HEK293 (cell line): Measurements from ENCODE around the gene SCIN.

Experiments used
- CTCF ChIA-PET: fragments of 350-600 bp; formaldehyde crosslinking; extraction: SDS; loops from one replicate; lab custom pipeline; 2021; ENCODE audit warnings: antibody characterized with exemption; lab: Yijun Ruan, JAX
- POLR2A ChIA-PET: fragments of 300-600 bp; formaldehyde crosslinking; extraction: SDS; loops from one replicate; lab custom pipeline; 2020; ENCODE audit warnings: antibody characterized with exemption, inconsistent platforms; lab: Yijun Ruan, JAX
- H3K27ac ChIP-seq: fragments of 200-500 bp; sonication (Bioruptor generic); 2 replicates; pipeline ENCODE4 v1.5.1; 2014; ENCODE audit warnings: low read depth, low read length, control low read depth, inconsistent platforms; ENCODE audit errors: extremely low read depth
- H3K36me3 ChIP-seq, 2 experiments: fragments of 200-500 bp in 1 of 2; sonication (Bioruptor generic) in 1 of 2; 1 replicate in 1 of 2; 2 replicates in 1 of 2; pipeline ENCODE4 v1.5.1; 2014 to 2017; ENCODE audit warnings: inconsistent platforms in 2 of 2, low read length in 2 of 2; ENCODE audit not compliant: control insufficient read depth in 2 of 2, insufficient read depth in 1 of 2
- H3K4me1 ChIP-seq: fragments of 200-500 bp; sonication (Bioruptor generic); 2 replicates; pipeline ENCODE4 v1.5.1; 2014; ENCODE audit warnings: mild to moderate bottlenecking, low read length, inconsistent platforms; ENCODE audit not compliant: control insufficient read depth, insufficient read depth
- H3K4me3 ChIP-seq: 2 replicates; pipeline ENCODE4 v1.5.1; 2011; ENCODE audit warnings: low read depth, mild to moderate bottlenecking, control low read depth, low read length, moderate library complexity
- H3K9me3 ChIP-seq: fragments of 200-500 bp; sonication (Bioruptor generic); 2 replicates; pipeline ENCODE4 v1.5.1; 2014; ENCODE audit warnings: low read depth, low read length, inconsistent platforms; ENCODE audit not compliant: control insufficient read depth, insufficient read depth
- GFI1B ChIP-seq: fragments of 450-650 bp; formaldehyde crosslinking; IDR thresholded peaks from 2 replicates; pipeline ENCODE4 v1.5.1; 2016; ENCODE audit warnings: missing biosample characterization, missing genetic modification characterization
- GLI4 ChIP-seq: fragments of 450-650 bp; formaldehyde crosslinking; IDR thresholded peaks from 2 replicates; pipeline ENCODE4 v1.5.1; 2016; ENCODE audit warnings: missing biosample characterization, missing genetic modification characterization
- KLF1 ChIP-seq: fragments of 450-650 bp; formaldehyde crosslinking; IDR thresholded peaks from 2 replicates; pipeline ENCODE4 v1.5.1; 2016; ENCODE audit warnings: missing biosample characterization, missing genetic modification characterization
- PRDM1 ChIP-seq: fragments of 450-650 bp; formaldehyde crosslinking; IDR thresholded peaks from 2 replicates; pipeline ENCODE4; 2016; ENCODE audit warnings: missing biosample characterization, missing genetic modification characterization
- RBAK ChIP-seq: fragments of 450-650 bp; formaldehyde crosslinking; IDR thresholded peaks from 2 replicates; pipeline ENCODE4 v1.5.1; 2016; ENCODE audit warnings: missing biosample characterization, missing genetic modification characterization
- SCRT2 ChIP-seq: fragments of 450-650 bp; formaldehyde crosslinking; IDR thresholded peaks from 2 replicates; pipeline ENCODE4 v1.5.1; 2016; ENCODE audit warnings: missing biosample characterization, missing genetic modification characterization
- ZBTB48 ChIP-seq: fragments of 450-650 bp; formaldehyde crosslinking; IDR thresholded peaks from 2 replicates; pipeline ENCODE4 v1.5.1; 2016; ENCODE audit warnings: missing biosample characterization, missing genetic modification characterization
- ZNF169 ChIP-seq: fragments of 450-650 bp; formaldehyde crosslinking; IDR thresholded peaks from 2 replicates; pipeline ENCODE4 v1.5.1; 2016; ENCODE audit warnings: missing biosample characterization, missing genetic modification characterization
- ZNF274 ChIP-seq, 2 experiments: fragments of 200-500 bp in 1 of 2; fragments of 450-650 bp in 1 of 2; sonication (Bioruptor generic) in 1 of 2; formaldehyde crosslinking in 1 of 2; IDR thresholded peaks; 2 replicates each; pipeline versions ENCODE4 v1.5.1 to v1.6.1; 2014 to 2016; ENCODE audit warnings: borderline replicate concordance in 1 of 2, inconsistent platforms in 1 of 2, low read length in 1 of 2, missing biosample characterization in 1 of 2, missing genetic modification characterization in 1 of 2
- ZNF394 ChIP-seq: fragments of 450-650 bp; formaldehyde crosslinking; IDR thresholded peaks from 2 replicates; pipeline ENCODE4 v1.5.1; 2016; ENCODE audit warnings: missing biosample characterization, missing genetic modification characterization, mild to moderate bottlenecking, moderate library complexity, borderline replicate concordance
- ZNF404 ChIP-seq: fragments of 450-650 bp; formaldehyde crosslinking; IDR thresholded peaks from 2 replicates; pipeline ENCODE4 v1.5.1; 2017; ENCODE audit warnings: missing biosample characterization, missing genetic modification characterization
- ZNF521 ChIP-seq: fragments of 450-650 bp; formaldehyde crosslinking; IDR thresholded peaks from 2 replicates; pipeline ENCODE4 v1.5.1; 2017; ENCODE audit warnings: missing biosample characterization, mild to moderate bottlenecking, missing genetic modification characterization
- ZNF664 ChIP-seq: fragments of 450-650 bp; formaldehyde crosslinking; IDR thresholded peaks from 2 replicates; pipeline ENCODE4 v1.5.1; 2016; ENCODE audit warnings: missing biosample characterization, missing genetic modification characterization
- TF ChIP-seq, protein P1 (sequence below): fragments of 450-650 bp; formaldehyde crosslinking; IDR thresholded peaks from 2 replicates; pipeline ENCODE4 v1.5.1; 2016; ENCODE audit warnings: missing biosample characterization, missing genetic modification characterization, borderline replicate concordance
- TF ChIP-seq, protein P2 (sequence below): fragments of 450-650 bp; formaldehyde crosslinking; IDR thresholded peaks from 2 replicates; pipeline ENCODE4 v1.5.0; 2017; ENCODE audit warnings: missing biosample characterization, missing genetic modification characterization, borderline replicate concordance
- TF ChIP-seq, protein P3 (sequence below): fragments of 450-650 bp; formaldehyde crosslinking; IDR thresholded peaks from 2 replicates; pipeline ENCODE4 v1.5.1; 2016; ENCODE audit warnings: missing biosample characterization, missing genetic modification characterization

Gene SCIN

GRCh38 chr7:12571691-12572090, 1.2 kb downstream of the SCIN start (continued):
- TF ChIP-seq ZNF274 (IDR thresholded peaks at IDR 0.05; ENCODE audit: low read length) (no peak), ZNF274 (tag by site-specific recombination; IDR thresholded peaks at IDR 0.05; ENCODE audit: borderline replicate concordance) (no peak), RBAK (tag by site-specific recombination) (no peak), GLI4 (tag by site-specific recombination) (no peak), KLF1 (tag by site-specific recombination) (no peak), ZNF404 (no peak), ZBTB48 (no peak), ZNF394 (no peak)
- TF ChIP-seq, protein P1, sequence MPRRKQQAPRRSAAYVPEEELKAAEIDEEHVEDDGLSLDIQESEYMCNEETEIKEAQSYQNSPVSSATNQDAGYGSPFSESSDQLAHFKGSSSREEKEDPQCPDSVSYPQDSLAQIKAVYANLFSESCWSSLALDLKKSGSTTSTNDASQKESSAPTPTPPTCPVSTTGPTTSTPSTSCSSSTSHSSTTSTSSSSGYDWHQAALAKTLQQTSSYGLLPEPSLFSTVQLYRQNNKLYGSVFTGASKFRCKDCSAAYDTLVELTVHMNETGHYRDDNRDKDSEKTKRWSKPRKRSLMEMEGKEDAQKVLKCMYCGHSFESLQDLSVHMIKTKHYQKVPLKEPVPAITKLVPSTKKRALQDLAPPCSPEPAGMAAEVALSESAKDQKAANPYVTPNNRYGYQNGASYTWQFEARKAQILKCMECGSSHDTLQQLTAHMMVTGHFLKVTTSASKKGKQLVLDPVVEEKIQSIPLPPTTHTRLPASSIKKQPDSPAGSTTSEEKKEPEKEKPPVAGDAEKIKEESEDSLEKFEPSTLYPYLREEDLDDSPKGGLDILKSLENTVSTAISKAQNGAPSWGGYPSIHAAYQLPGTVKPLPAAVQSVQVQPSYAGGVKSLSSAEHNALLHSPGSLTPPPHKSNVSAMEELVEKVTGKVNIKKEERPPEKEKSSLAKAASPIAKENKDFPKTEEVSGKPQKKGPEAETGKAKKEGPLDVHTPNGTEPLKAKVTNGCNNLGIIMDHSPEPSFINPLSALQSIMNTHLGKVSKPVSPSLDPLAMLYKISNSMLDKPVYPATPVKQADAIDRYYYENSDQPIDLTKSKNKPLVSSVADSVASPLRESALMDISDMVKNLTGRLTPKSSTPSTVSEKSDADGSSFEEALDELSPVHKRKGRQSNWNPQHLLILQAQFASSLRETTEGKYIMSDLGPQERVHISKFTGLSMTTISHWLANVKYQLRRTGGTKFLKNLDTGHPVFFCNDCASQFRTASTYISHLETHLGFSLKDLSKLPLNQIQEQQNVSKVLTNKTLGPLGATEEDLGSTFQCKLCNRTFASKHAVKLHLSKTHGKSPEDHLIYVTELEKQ, result no peak

GRCh38 chr7:12572941-12573575, 2.5 kb downstream of the SCIN start:
- 0 out of 2 replicates have a peak, but pooled peaks cover 2% of the 10 kb centered on the region for H3K4me1 ChIP-seq
- TF ChIP-seq PRDM1 (peak; percentile 61), GFI1B (no peak)
- TF ChIP-seq, protein P2, sequence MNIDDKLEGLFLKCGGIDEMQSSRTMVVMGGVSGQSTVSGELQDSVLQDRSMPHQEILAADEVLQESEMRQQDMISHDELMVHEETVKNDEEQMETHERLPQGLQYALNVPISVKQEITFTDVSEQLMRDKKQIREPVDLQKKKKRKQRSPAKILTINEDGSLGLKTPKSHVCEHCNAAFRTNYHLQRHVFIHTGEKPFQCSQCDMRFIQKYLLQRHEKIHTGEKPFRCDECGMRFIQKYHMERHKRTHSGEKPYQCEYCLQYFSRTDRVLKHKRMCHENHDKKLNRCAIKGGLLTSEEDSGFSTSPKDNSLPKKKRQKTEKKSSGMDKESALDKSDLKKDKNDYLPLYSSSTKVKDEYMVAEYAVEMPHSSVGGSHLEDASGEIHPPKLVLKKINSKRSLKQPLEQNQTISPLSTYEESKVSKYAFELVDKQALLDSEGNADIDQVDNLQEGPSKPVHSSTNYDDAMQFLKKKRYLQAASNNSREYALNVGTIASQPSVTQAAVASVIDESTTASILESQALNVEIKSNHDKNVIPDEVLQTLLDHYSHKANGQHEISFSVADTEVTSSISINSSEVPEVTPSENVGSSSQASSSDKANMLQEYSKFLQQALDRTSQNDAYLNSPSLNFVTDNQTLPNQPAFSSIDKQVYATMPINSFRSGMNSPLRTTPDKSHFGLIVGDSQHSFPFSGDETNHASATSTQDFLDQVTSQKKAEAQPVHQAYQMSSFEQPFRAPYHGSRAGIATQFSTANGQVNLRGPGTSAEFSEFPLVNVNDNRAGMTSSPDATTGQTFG (tag by site-specific recombination), result no peak
- TF ChIP-seq, protein P3, sequence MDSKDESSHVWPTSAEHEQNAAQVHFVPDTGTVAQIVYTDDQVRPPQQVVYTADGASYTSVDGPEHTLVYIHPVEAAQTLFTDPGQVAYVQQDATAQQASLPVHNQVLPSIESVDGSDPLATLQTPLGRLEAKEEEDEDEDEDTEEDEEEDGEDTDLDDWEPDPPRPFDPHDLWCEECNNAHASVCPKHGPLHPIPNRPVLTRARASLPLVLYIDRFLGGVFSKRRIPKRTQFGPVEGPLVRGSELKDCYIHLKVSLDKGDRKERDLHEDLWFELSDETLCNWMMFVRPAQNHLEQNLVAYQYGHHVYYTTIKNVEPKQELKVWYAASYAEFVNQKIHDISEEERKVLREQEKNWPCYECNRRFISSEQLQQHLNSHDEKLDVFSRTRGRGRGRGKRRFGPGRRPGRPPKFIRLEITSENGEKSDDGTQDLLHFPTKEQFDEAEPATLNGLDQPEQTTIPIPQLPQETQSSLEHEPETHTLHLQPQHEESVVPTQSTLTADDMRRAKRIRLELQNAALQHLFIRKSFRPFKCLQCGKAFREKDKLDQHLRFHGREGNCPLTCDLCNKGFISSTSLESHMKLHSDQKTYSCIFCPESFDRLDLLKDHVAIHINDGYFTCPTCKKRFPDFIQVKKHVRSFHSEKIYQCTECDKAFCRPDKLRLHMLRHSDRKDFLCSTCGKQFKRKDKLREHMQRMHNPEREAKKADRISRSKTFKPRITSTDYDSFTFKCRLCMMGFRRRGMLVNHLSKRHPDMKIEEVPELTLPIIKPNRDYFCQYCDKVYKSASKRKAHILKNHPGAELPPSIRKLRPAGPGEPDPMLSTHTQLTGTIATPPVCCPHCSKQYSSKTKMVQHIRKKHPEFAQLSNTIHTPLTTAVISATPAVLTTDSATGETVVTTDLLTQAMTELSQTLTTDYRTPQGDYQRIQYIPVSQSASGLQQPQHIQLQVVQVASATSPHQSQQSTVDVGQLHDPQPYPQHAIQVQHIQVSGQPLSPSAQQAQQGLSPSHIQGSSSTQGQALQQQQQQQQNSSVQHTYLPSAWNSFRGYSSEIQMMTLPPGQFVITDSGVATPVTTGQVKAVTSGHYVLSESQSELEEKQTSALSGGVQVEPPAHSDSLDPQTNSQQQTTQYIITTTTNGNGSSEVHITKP (tag by site-specific recombination), result peak; percentile 44; the same call in 1 of the 2 replicates
- TF ChIP-seq, all 188 proteins: peak for 2
- ChIA-PET CTCF (interaction anchor here (0.6 kb wide), 1 partner anchor 30 kb away, joined by 3 read pairs; no protein-coding TSS in a partner anchor), POLR2A (no interaction called here)
- H3K36me3 ChIP-seq, result no peaks in the 10 kb centered on the region
- no peak overlapping the region for H3K4me3 ChIP-seq
- H3K27ac ChIP-seq, result no peak overlapping the region
- no peaks in the 10 kb centered on the region for H3K9me3 ChIP-seq

DNA sequence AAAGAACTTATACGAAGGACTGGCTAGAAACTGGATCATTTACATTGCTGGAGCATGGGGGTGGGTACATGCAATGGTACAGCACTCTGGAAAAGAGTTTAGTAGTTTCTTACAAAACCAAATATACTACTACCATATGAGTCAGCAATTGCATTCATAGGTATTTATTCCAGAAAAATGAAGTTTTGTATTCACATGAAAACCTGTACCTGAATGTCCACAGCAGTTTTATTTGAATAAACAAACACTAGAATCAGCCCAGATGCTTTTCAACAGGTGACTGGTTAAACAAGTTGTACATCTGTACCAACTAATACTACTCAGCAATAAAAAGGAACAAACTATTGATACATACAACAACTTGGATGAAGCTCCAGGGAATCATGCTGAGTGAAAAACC, 3.4 kb downstream of the SCIN start:
- ChIA-PET POLR2A (no interaction called here), CTCF (no interaction called here)
- no peak overlapping the region for H3K27ac ChIP-seq
- no peaks in the 10 kb centered on the region for H3K36me3 ChIP-seq
- 0 out of 2 replicates have a peak, but pooled peaks cover 2% of the 10 kb centered on the region for H3K4me1 ChIP-seq
- TF ChIP-seq ZNF521 (tag by site-specific recombination) (no peak), ZNF664 (tag by site-specific recombination) (no peak), ZNF169 (tag by site-specific recombination) (no peak), SCRT2 (tag by site-specific recombination) (peak; percentile 52; the same call in 1 of the 2 replicates)
- H3K9me3 ChIP-seq, result no peaks in the 10 kb centered on the region
- H3K4me3 ChIP-seq, result no peak overlapping the region
